HepG2 (cell line): ENCODE data around the gene PPP1R9A. TPM values are rescaled to one million over a fixed set of nuclear protein-coding genes. Genes with fewer than 3 reads are reported as not detected.

Experiments
- ATAC-seq: fragments of 200-7000 bp; cut with Tn5 transposase; 3 replicates; pipeline ENCODE4 v1.9.1; 2020; ENCODE audit warnings: mild to moderate bottlenecking, moderate library complexity
- BruUV-seq: library from RNA; stranded (reverse); fragments of 400-500 nt; replicated peaks from 2 replicates; lab custom pipeline; 2021; lab: Mats Ljungman, UMichigan
- CTCF ChIA-PET: fragments of 300-600 bp; formaldehyde crosslinking; extraction: SDS; loops from one replicate; lab custom pipeline; 2021; ENCODE audit warnings: low total read pairs, inconsistent platforms, low intra/inter-chr PET ratio; lab: Yijun Ruan, JAX
- POLR2A ChIA-PET: fragments of 350-600 bp; sonication (Branson Sonifier 250); formaldehyde crosslinking; loops from one replicate; lab custom pipeline; 2020; ENCODE audit warnings: antibody characterized with exemption, inconsistent platforms; lab: Yijun Ruan, JAX
- DNase-seq: peaks from one replicate; pipeline ENCODE4 v3.0.0-alpha.2; 2015; ENCODE audit warnings: low spot score
- FAIRE-seq: peaks from 3 replicates; lab custom pipeline; 2011; peaks lifted over from hg19 to GRCh38; lab: Jason Lieb, UNC
- H2AFZ ChIP-seq: one replicate; pipeline ENCODE4 v1.6.1; 2011; ENCODE audit warnings: low read length, inconsistent platforms
- H3K27ac ChIP-seq: fragments of 300-600 bp; 3 replicates; pipeline ENCODE4 v1.8.0; 2011; ENCODE audit warnings: mixed run types, mild to moderate bottlenecking, mixed read lengths, low read length, inconsistent platforms; ENCODE audit not compliant: insufficient read depth; ENCODE audit errors: extremely low read length
- H3K27me3 ChIP-seq, 2 experiments: fragments of 200-600 bp in 1 of 2; 2 replicates in 1 of 2; 3 replicates in 1 of 2; pipeline versions ENCODE4 v1.6.0 to v1.8.0; 2011; ENCODE audit warnings: low read length in 2 of 2, mild to moderate bottlenecking in 2 of 2, moderate library complexity in 2 of 2, inconsistent platforms in 1 of 2; ENCODE audit not compliant: insufficient read depth in 2 of 2, control insufficient read depth in 1 of 2
- H3K36me3 ChIP-seq, 2 experiments: fragments of 200-600 bp in 1 of 2; replicated peaks in 1 of 2; 2 replicates in 1 of 2; 3 replicates in 1 of 2; pipeline versions ENCODE4 v1.5.1 to v1.8.0; 2011; ENCODE audit warnings: low read length in 2 of 2, inconsistent platforms in 1 of 2; ENCODE audit not compliant: insufficient read depth in 2 of 2, control insufficient read depth in 1 of 2
- H3K4me1 ChIP-seq: 2 replicates; pipeline ENCODE4 v1.5.1; 2012; ENCODE audit warnings: low read length, inconsistent platforms; ENCODE audit not compliant: insufficient read depth
- H3K4me2 ChIP-seq: 2 replicates; pipeline ENCODE4 v1.6.0; 2011; ENCODE audit warnings: low read depth, low read length, inconsistent platforms
- H3K4me3 ChIP-seq, 3 experiments: fragments of 200-600 bp in 1 of 3; sonication (generic), shearing (Covaris generic) in 1 of 3; replicated peaks in 1 of 3; 2 replicates each; pipeline ENCODE4 v1.5.1; 2011 to 2016; ENCODE audit warnings: low read length in 3 of 3, inconsistent platforms in 2 of 3, low read depth in 2 of 3, mild to moderate bottlenecking in 2 of 3, control low read depth in 1 of 3, mixed read lengths in 1 of 3; ENCODE audit not compliant: insufficient read depth in 1 of 3
- H3K79me2 ChIP-seq: one replicate; pipeline ENCODE4 v1.6.1; 2011; ENCODE audit warnings: low read length, inconsistent platforms; ENCODE audit not compliant: insufficient read depth
- H3K9ac ChIP-seq: 2 replicates; pipeline ENCODE4 v1.6.0; 2011; ENCODE audit warnings: mild to moderate bottlenecking, low read depth, low read length, inconsistent platforms; ENCODE audit not compliant: insufficient read depth
- H3K9me3 ChIP-seq: 2 replicates; pipeline ENCODE4 v1.5.1; 2012; ENCODE audit warnings: mild to moderate bottlenecking, low read length
- H4K20me1 ChIP-seq: 2 replicates; pipeline ENCODE4 v1.6.0; 2011; ENCODE audit warnings: inconsistent platforms, mild to moderate bottlenecking, low read length, moderate library complexity; ENCODE audit not compliant: insufficient read depth
- ARID5B ChIP-seq: IDR thresholded peaks from 2 replicates; pipeline ENCODE4 v1.4.0; 2020; ENCODE audit warnings: mild to moderate bottlenecking, missing genetic modification reagents
- GATAD2A ChIP-seq: IDR thresholded peaks from 2 replicates; pipeline ENCODE4 v1.6.1; 2016
- MAFF ChIP-seq: IDR thresholded peaks from 2 replicates; pipeline ENCODE4 v1.6.1; 2011; ENCODE audit warnings: low read depth, low read length, improper control_type of control experiment
- MAFK ChIP-seq, 2 experiments: IDR thresholded peaks in 1 of 2; conservative IDR thresholded peaks in 1 of 2; 2 replicates each; pipeline ENCODE4 v1.6.1; 2011; ENCODE audit warnings: improper control_type of control experiment in 2 of 2, low read length in 2 of 2
- MYNN ChIP-seq: sonication (generic); formaldehyde crosslinking; IDR thresholded peaks from 2 replicates; pipeline ENCODE4 v1.4.0; 2020; ENCODE audit warnings: mild to moderate bottlenecking, low read depth, missing genetic modification reagents
- ZBTB33 ChIP-seq: sonication (generic); formaldehyde crosslinking; IDR thresholded peaks from 2 replicates; pipeline ENCODE4 v1.4.0; 2020; ENCODE audit warnings: missing genetic modification reagents
- ZFP82 ChIP-seq: sonication (generic); formaldehyde crosslinking; IDR thresholded peaks from 2 replicates; pipeline ENCODE4 v1.5.1; 2020; ENCODE audit warnings: mild to moderate bottlenecking, missing genetic modification reagents, borderline replicate concordance
- ZNF333 ChIP-seq: sonication (generic); formaldehyde crosslinking; IDR thresholded peaks from 2 replicates; pipeline ENCODE4 v1.4.0; 2020; ENCODE audit warnings: mild to moderate bottlenecking, missing genetic modification reagents, borderline replicate concordance
- ZNF768 ChIP-seq: sonication (generic); formaldehyde crosslinking; IDR thresholded peaks from 2 replicates; pipeline ENCODE4 v1.4.0; 2020; ENCODE audit warnings: missing genetic modification reagents
- ZNF891 ChIP-seq: sonication (generic); formaldehyde crosslinking; IDR thresholded peaks from 2 replicates; pipeline ENCODE4 v1.5.0; 2020; ENCODE audit warnings: mild to moderate bottlenecking, missing genetic modification reagents
- in situ Hi-C: cut with HindIII; loops from 2 replicates; pipeline ENCODE4 v1.10.0; 2017; ENCODE audit warnings: low pct_unique_long_range_greater_than_20kb; ENCODE audit not compliant: extremely low pct_ligation_motif_present
- intact Hi-C: fragments of 100-400 bp; cut with micrococcal nuclease; formaldehyde crosslinking; loops from one replicate; pipeline ENCODE4 v1.10.0; 2022; ENCODE audit not compliant: unreplicated experiment
- polyA plus RNA-seq, 8 experiments: library from polyadenylated mRNA; depleted of rRNA in 3 of 8; stranded (reverse) in 7 of 8; unstranded in 1 of 8; fragments of >200 nt; fragmentation: Illumina TruSeq in 4 of 8; extraction: Trizol in 4 of 8; gene quantifications; 2 replicates each; pipeline versions ENCODE4 v1.2.1 to v1.2.3, GENCODE V29; 2011 to 2016; ENCODE audit warnings: low read depth in 4 of 8, missing spikeins in 1 of 8, mixed read lengths in 1 of 8; ENCODE audit not compliant: insufficient read depth in 1 of 8
- total RNA-seq, 5 experiments: library from RNA; depleted of rRNA; stranded (reverse); fragments of >200 nt; fragmentation: Illumina TruSeq; extraction: Trizol; gene quantifications; 2 replicates each; pipeline ENCODE4 v1.2.3, GENCODE V29; 2016; ENCODE audit warnings: low read depth in 1 of 5

The PPP1R9A gene
- total and polyA plus RNA-seq, 2 of the 13 experiments (the other 11 are each of a cell fraction or from before 2014, with no cell fraction given), result 11.4 to 31.9 TPM

GRCh38 chr7:94939395-94939794, 32.0 kb downstream of the PPP1R9A start:
- Histone ChIP-seq H3K27me3 (no peaks in the 10 kb centered on the region), H3K79me2 (peaks cover 30% of the 10 kb centered on the region), H3K9ac (no peak overlapping the region), H3K9me3 (no peaks in the 10 kb centered on the region), H3K4me1 (peaks cover 36% of the 10 kb centered on the region), H3K4me3 (no peak overlapping the region), H3K4me2 (no peak overlapping the region), H2AFZ (no peak overlapping the region), H3K36me3 (no peaks in the 10 kb centered on the region), H3K27ac (no peak overlapping the region), H4K20me1 (no peaks in the 10 kb centered on the region)
- FAIRE-seq (no peak), ATAC-seq (no peak), DNase-seq (no peak)
- BruUV-seq, result no TSS peak
- intact Hi-C loops, result no loop called here
- POLR2A ChIA-PET, result no interaction called here
- TF ChIP-seq ZNF891 (CRISPR knock-in tag) (no peak), MAFF (peak; percentile 83), ZNF768 (CRISPR knock-in tag) (no peak), ZNF333 (no peak), MAFK (conservative IDR thresholded peaks at IDR 0.05 in 1 of 2, IDR thresholded peaks at IDR 0.05 in 1 of 2; ENCODE audit: low read length in 2 of 2) (peak; percentile 82 to 92), ZFP82 (CRISPR knock-in tag) (no peak), ZBTB33 (CRISPR knock-in tag) (no peak), MYNN (no peak), GATAD2A (no peak)
- CTCF ChIA-PET, result no interaction called here
- in situ Hi-C loops, result no loop called here

- Histone ChIP-seq H3K36me3 (no peaks in the 10 kb centered on the region), H3K79me2 (peaks cover 26% of the 10 kb centered on the region), H3K4me1 (peaks cover 31% of the 10 kb centered on the region), H4K20me1 (no peaks in the 10 kb centered on the region; the same call in 1 of the 2 replicates), H3K4me3 (no peak overlapping the region), H3K4me2 (no peak overlapping the region), H2AFZ (no peak overlapping the region), H3K9ac (no peak overlapping the region), H3K9me3 (no peaks in the 10 kb centered on the region), H3K27me3 (no peaks in the 10 kb centered on the region), H3K27ac (no peak overlapping the region)
- CTCF ChIA-PET, result no interaction called here
- no peak for DNase-seq
- POLR2A ChIA-PET, result no interaction called here
- no peak for FAIRE-seq
- in situ Hi-C loops (no loop called here), intact Hi-C loops (no loop called here)
- ATAC-seq, result no peak
- no TSS peak for BruUV-seq
- TF ChIP-seq ARID5B, result no peak
- TF ChIP-seq, all 625 proteins: peak for 0
These were observed 32.8 kb downstream of the PPP1R9A start for GRCh38 chr7:94940241-94940640.
